ENCODE results near the gene GLOD4.
"Not testable (repeated sequence)": the region's sequence is repeated elsewhere in the genome, so short reads cannot be mapped to it uniquely, and the experiment has no call there.

Gene GLOD4

DNA sequence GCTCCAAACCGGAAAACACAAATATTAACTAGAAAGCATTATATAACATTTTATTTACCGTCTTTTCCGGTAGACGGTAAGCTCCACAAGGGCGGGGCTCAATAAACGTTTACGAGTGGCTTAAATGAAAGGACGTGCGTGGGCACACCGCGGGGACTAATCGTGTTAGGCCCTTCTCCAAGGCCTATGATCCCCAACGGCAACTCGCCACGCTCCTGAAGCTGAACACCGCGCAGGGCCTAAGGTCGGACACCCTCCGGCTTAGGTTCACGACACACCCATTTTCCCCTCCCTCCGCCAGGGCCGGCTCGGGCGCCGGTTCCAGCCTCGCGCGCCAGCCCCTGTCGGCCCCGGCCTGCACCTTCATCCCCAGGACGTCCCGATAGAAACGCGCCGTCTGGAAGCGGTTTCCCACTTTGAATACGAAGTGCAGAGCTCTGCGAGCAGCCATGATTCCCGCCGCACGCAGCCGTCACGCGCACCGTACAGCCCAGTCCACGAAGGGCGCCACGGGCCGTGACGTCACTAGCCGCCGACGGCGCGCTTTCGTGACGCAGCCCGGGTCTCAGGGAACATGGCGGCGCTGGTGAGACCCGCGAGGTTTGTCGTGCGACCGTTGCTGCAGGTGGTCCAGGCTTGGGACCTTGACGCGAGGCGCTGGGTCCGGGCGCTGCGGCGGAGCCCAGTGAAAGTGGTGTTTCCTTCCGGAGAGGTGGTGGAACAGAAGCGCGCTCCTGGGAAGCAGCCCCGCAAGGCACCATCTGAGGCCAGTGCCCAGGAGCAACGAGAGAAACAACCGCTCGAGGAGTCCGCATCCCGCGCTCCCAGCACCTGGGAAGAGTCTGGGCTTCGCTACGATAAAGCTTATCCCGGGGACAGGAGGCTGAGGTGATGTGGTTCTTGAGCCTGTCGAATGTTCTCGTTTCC lies at the start of gene GLOD4, which contains the start of gene MRM3:
Gene GLOD4 (minus strand): TSS at position 476 of the 927 bp plus-strand sequence. CDS start 25 bp downstream, at position 451.
Gene MRM3 (plus strand): TSS at position 549 of the 927 bp plus-strand sequence. CDS start 26 bp downstream, at position 575.
- DNase-seq (ENCODE audit: low read depth) = peak; percentile 50
- peak within 1 kb of the TSS; percentile 97 for H3K4me3 ChIP-seq (ENCODE audit: low read depth, low read length)
- TF ChIP-seq CTCF (IDR thresholded peaks at IDR 0.05; ENCODE audit: low read depth, low read length, missing control alignments) = peak; percentile 4

GRCh38 chr17:830950-831349 lies 48.9 kb upstream of the GLOD4 start:
- DNase-seq (ENCODE audit: low read depth) = no peak
- no peak overlapping the region for H3K4me3 ChIP-seq (ENCODE audit: low read depth, low read length)
- TF ChIP-seq CTCF (IDR thresholded peaks at IDR 0.05; ENCODE audit: low read depth, low read length, missing control alignments) = no peak

DNA sequence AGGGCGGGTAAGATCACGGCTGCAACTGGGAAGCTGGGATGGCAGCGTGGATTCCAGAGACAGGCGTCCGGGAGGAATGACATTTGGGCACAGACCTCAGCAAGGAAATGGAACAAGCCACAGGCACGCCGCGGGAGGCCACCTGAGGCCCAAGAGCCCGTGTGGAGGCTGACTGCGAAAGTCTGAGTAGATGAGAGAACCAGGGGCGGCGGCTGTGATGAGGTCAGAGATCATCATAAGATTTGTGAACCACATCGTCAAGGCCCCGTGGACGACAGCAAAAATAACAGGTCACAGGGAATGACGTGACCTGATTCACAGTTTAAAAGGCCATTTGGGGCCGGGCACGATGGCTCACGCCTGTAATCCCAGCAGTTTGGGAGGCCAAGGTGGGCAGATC lies 48.3 kb upstream of the GLOD4 start:
- TF ChIP-seq CTCF (IDR thresholded peaks at IDR 0.05; ENCODE audit: low read depth, low read length, missing control alignments) = no peak
- no peak overlapping the region for H3K4me3 ChIP-seq (ENCODE audit: low read depth, low read length)
- no peak for DNase-seq (ENCODE audit: low read depth)

DNA sequence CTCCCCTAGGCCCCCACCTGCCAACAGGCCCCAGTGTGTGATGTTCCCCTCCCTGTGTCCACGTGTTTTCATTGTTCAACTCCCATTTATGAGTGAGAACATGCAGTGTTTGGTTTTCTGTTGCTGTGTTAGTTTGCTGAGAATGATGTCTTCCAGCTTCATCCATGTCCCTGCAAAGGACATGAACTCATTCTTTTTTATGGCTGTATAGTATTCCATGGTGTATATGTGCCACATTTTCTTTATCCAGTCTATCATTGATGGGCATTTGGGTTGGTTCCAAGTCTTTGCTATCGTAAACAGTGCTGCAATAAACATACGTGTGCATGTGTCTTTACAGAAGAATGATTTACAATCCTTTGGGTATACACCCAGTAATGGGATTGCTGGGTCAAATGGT lies 47.5 kb upstream of the GLOD4 start:
- H3K4me3 ChIP-seq (ENCODE audit: low read depth, low read length); DNase-seq (ENCODE audit: low read depth): not testable (repeated sequence)

DNA sequence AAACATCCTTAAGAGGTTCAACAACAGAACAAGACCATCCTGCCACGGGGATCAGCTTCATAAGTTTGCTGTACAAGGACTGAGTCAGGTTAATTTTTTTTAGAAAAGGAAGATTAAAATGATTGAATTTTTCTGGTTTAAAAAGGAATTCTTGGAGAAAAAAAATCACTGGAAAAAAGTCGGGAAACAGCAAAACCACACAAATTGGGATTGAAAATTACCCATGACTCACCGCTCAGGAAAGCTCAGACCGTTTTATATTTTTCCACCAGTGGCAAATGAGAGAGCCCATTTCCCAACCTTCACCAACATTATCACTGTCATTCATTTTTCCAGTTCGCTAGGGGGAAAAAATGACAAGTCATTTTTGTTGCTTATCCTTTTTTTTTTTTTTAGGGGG lies 46.7 kb upstream of the GLOD4 start:
- no peak for TF ChIP-seq CTCF (IDR thresholded peaks at IDR 0.05; ENCODE audit: low read depth, low read length, missing control alignments)
- DNase-seq (ENCODE audit: low read depth) = no peak
- H3K4me3 ChIP-seq (ENCODE audit: low read depth, low read length) = no peak overlapping the region

- TF ChIP-seq CTCF (IDR thresholded peaks at IDR 0.05; ENCODE audit: low read depth, low read length, missing control alignments) = no peak
- no peak for DNase-seq (ENCODE audit: low read depth)
These were observed 44.7 kb upstream of the GLOD4 start for GRCh38 chr17:826778-827177.

DNA sequence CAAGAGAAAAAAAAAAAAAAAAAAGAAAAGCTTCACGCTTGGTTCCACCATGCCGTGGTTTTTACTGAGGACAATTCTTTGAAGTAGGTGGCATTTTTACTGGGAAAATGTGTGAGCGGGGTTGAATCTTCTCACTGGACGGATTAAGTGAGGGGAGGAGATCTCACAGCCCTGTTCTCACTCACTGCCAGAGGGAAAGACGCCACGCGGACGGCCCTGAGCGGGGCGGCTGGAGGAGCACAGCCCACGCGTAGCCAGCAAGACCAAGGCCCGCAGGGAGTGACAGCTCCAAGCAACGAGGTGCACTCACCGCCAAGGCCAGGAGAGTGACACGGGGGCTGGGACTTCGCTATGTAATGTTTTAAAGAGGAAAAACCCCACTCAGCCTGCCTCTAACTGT lies 43.1 kb upstream of the GLOD4 start:
- no peak for TF ChIP-seq CTCF (IDR thresholded peaks at IDR 0.05; ENCODE audit: low read depth, low read length, missing control alignments)
- no peak overlapping the region for H3K4me3 ChIP-seq (ENCODE audit: low read depth, low read length)
- DNase-seq (ENCODE audit: low read depth) = no peak

More at GRCh38 chr17:826778-827177, 44.7 kb upstream of the GLOD4 start:
- no peak overlapping the region for H3K4me3 ChIP-seq (ENCODE audit: low read depth, low read length)
